SH-SY5Y (cell line): ENCODE data around the gene COG2.
A peak's percentile ranks its signal among the peaks of the same experiment; 100 is the strongest.

Source experiments
- GATA2 ChIP-seq: IDR thresholded peaks from 2 replicates; pipeline ENCODE4 v1.6.1; 2011; ENCODE audit warnings: mild to moderate bottlenecking, low read depth, low read length
- GATA3 ChIP-seq: IDR thresholded peaks from 2 replicates; pipeline ENCODE4 v1.6.1; 2011; ENCODE audit warnings: low read depth, mild to moderate bottlenecking, low read length, moderate library complexity

COG2 gene

GRCh38 chr1:230642263-230642959 lies at the start of gene COG2:
TSS of gene COG2 (plus strand) at chr1:230642481. CDS start at chr1:230642607, 126 bp downstream.
- no peak for TF ChIP-seq GATA3
- TF ChIP-seq GATA2: 0 out of 2 replicates have a peak, but pooled peaks have one; percentile 9

GRCh38 chr1:230592848-230593414 lies 49.4 kb upstream of the COG2 start:
- TF ChIP-seq GATA3 (no peak), GATA2 (no peak)

GRCh38 chr1:230594214-230594773 lies 48.0 kb upstream of the COG2 start:
- TF ChIP-seq GATA3 (no peak), GATA2 (no peak)

- no peak for TF ChIP-seq GATA2
- TF ChIP-seq GATA3: no peak
Measured at GRCh38 chr1:230595181-230595580, 47.1 kb upstream of the COG2 start.

- no peak for TF ChIP-seq GATA2
- no peak for TF ChIP-seq GATA3
Measured at GRCh38 chr1:230596306-230596705, 46.0 kb upstream of the COG2 start.

GRCh38 chr1:230598745-230599144 lies 43.5 kb upstream of the COG2 start:
- TF ChIP-seq GATA3: no peak
- TF ChIP-seq GATA2: no peak

- TF ChIP-seq GATA3: no peak
- TF ChIP-seq GATA2: no peak
Measured at GRCh38 chr1:230599926-230600656, 42.2 kb upstream of the COG2 start.

GRCh38 chr1:230609208-230609607 lies 33.1 kb upstream of the COG2 start:
- TF ChIP-seq GATA3: no peak
- TF ChIP-seq GATA2: no peak

- TF ChIP-seq GATA3 (no peak), GATA2 (no peak)
Measured at GRCh38 chr1:230610589-230610988, 31.7 kb upstream of the COG2 start.

- TF ChIP-seq GATA3 (no peak), GATA2 (no peak)
Measured at GRCh38 chr1:230611128-230611877, 31.0 kb upstream of the COG2 start.

- TF ChIP-seq GATA2 (no peak), GATA3 (no peak)
Measured at GRCh38 chr1:230611878-230612235, 30.4 kb upstream of the COG2 start.

GRCh38 chr1:230612651-230613050 lies 29.6 kb upstream of the COG2 start:
- TF ChIP-seq GATA2 (no peak), GATA3 (no peak)

- TF ChIP-seq GATA2 (no peak), GATA3 (no peak)
Measured at GRCh38 chr1:230614121-230614520, 28.2 kb upstream of the COG2 start.

GRCh38 chr1:230618537-230618936 lies 23.7 kb upstream of the COG2 start:
- no peak for TF ChIP-seq GATA3
- TF ChIP-seq GATA2: no peak
